Neuronal stem cell (in vitro differentiated cells): ENCODE results near the gene DDI2.
"Not testable (repeated sequence)": the region's sequence is repeated elsewhere in the genome, so short reads cannot be mapped to it uniquely, and the experiment has no call there.

ENCODE experiments used
- DNase-seq: peaks from one replicate; pipeline ENCODE4 v3.0.0-alpha.2; 2013; ENCODE audit warnings: low spot score
- H2AFZ ChIP-seq: one replicate; pipeline ENCODE4 v1.6.1; 2013; ENCODE audit warnings: mild to moderate bottlenecking, low read length, inconsistent platforms
- H2AK5ac ChIP-seq: 2 replicates; pipeline ENCODE4 v1.6.1; 2013; ENCODE audit warnings: low read depth, mild to moderate bottlenecking, inconsistent platforms, low read length, moderate library complexity, mixed read lengths
- H2BK120ac ChIP-seq: 2 replicates; pipeline ENCODE4 v1.6.1; 2013; ENCODE audit warnings: low read depth, mild to moderate bottlenecking, inconsistent platforms, low read length, moderate library complexity, mixed read lengths
- H2BK12ac ChIP-seq: one replicate; pipeline ENCODE4 v1.6.1; 2013; ENCODE audit warnings: low read length, inconsistent platforms
- H2BK15ac ChIP-seq: 2 replicates; pipeline ENCODE4 v1.6.1; 2013; ENCODE audit warnings: mild to moderate bottlenecking, low read length, inconsistent platforms, mixed read lengths
- H2BK5ac ChIP-seq: one replicate; pipeline ENCODE4 v1.6.1; 2013; ENCODE audit warnings: inconsistent platforms, mild to moderate bottlenecking, low read length, moderate library complexity
- H3K14ac ChIP-seq: one replicate; pipeline ENCODE4 v1.6.1; 2013; ENCODE audit warnings: low read length, inconsistent platforms
- H3K18ac ChIP-seq: 2 replicates; pipeline ENCODE4 v1.6.1; 2013; ENCODE audit warnings: low read length, inconsistent platforms
- H3K23ac ChIP-seq: 2 replicates; pipeline ENCODE4 v1.6.1; 2013; ENCODE audit warnings: low read depth, mild to moderate bottlenecking, mixed read lengths, low read length, inconsistent platforms; ENCODE audit not compliant: poor library complexity
- H3K27ac ChIP-seq: replicated peaks from 3 replicates; pipeline ENCODE4 v1.5.1; 2013; ENCODE audit warnings: low read length, inconsistent platforms
- H3K27me3 ChIP-seq, 3 experiments: 2 replicates each; pipeline ENCODE4 v1.6.1; 2013; ENCODE audit warnings: low read length in 3 of 3, mild to moderate bottlenecking in 2 of 3, inconsistent platforms in 1 of 3, low read depth in 1 of 3, mixed read lengths in 1 of 3, moderate library complexity in 1 of 3; ENCODE audit not compliant: control insufficient read depth in 3 of 3, insufficient read depth in 3 of 3
- H3K36me3 ChIP-seq, 2 donors: replicated peaks in 1 of 2; 2 replicates each; pipeline ENCODE4 v1.6.1; 2013; ENCODE audit warnings: low read length in 2 of 2; ENCODE audit not compliant: control insufficient read depth in 2 of 2, insufficient read depth in 2 of 2
- H3K4ac ChIP-seq: 2 replicates; pipeline ENCODE4 v1.6.1; 2013; ENCODE audit warnings: inconsistent platforms, mild to moderate bottlenecking, low read length, moderate library complexity
- H3K4me1 ChIP-seq, 2 donors: 1 replicate in 1 of 2; 2 replicates in 1 of 2; pipeline ENCODE4 v1.6.1; 2013; ENCODE audit warnings: low read length in 2 of 2, low read depth in 1 of 2; ENCODE audit not compliant: control insufficient read depth in 2 of 2, insufficient read depth in 1 of 2
- H3K4me2 ChIP-seq: one replicate; pipeline ENCODE4 v1.6.1; 2013; ENCODE audit warnings: mild to moderate bottlenecking, low read length, inconsistent platforms; ENCODE audit not compliant: insufficient read depth, poor library complexity, severe bottlenecking
- H3K4me3 ChIP-seq, 2 donors: 2 replicates each; pipeline ENCODE4 v1.5.1; 2013; ENCODE audit warnings: low read length in 2 of 2, mild to moderate bottlenecking in 2 of 2, inconsistent platforms in 1 of 2, moderate library complexity in 1 of 2
- H3K79me1 ChIP-seq: one replicate; pipeline ENCODE4 v1.6.1; 2013; ENCODE audit warnings: low read depth, mild to moderate bottlenecking, inconsistent platforms, low read length, moderate library complexity
- H3K9ac ChIP-seq: one replicate; pipeline ENCODE4 v1.6.1; 2013; ENCODE audit warnings: mild to moderate bottlenecking, low read depth, low read length, inconsistent platforms; ENCODE audit not compliant: poor library complexity
- H3K9me3 ChIP-seq, 2 donors: replicated peaks in 1 of 2; 2 replicates each; pipeline versions ENCODE3 to v1.6.1; 2013; ENCODE audit warnings: low read length in 2 of 2, mild to moderate bottlenecking in 2 of 2, inconsistent platforms in 1 of 2, low read depth in 1 of 2, mixed read lengths in 1 of 2, moderate library complexity in 1 of 2; ENCODE audit not compliant: control insufficient read depth in 2 of 2, insufficient read depth in 1 of 2
- H4K8ac ChIP-seq: one replicate; pipeline ENCODE4 v1.6.1; 2013; ENCODE audit warnings: low read depth, mild to moderate bottlenecking, inconsistent platforms, low read length, moderate library complexity
- H4K91ac ChIP-seq: one replicate; pipeline ENCODE4 v1.6.1; 2013; ENCODE audit warnings: low read length, low read depth, mild to moderate bottlenecking, inconsistent platforms; ENCODE audit not compliant: poor library complexity
- WGBS, 2 donors: extraction: QIAGEN DNeasy Blood & Tissue Kit; methylation state at CpG; one replicate each; pipeline ENCODE4 v1.1.7; 2013; ENCODE audit warnings: missing lambda C conversion rate in 2 of 2, mixed read lengths in 1 of 2; ENCODE audit not compliant: insufficient read length in 2 of 2, insufficient replicate concordance in 1 of 2; ENCODE audit errors: extremely low coverage in 2 of 2; 5-methylcytosine and 5-hydroxymethylcytosine counted together

Gene DDI2

DNA sequence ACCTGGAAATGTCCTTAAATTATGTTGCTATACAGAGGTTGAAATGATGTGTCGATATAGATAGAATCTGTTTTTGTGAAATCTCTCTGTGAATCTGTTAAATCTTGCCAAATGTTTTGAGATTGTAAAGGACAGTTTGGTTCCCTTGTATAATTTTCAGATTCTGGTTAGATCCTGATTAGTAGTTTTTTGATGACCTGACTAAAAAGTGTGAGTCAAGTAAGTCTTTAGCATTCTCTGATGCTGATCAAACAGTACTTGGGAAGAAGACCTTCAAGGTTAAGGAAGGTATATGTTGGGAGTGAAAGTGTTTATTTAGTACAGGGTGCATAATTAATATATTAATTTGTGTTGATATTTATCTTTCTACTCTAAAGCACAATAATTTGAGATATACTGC lies 32.7 kb downstream of the DDI2 start:
- no peaks in the 10 kb centered on the region for H3K4me1 ChIP-seq
- H2AK5ac ChIP-seq = no peak overlapping the region
- no peaks in the 10 kb centered on the region for H3K27me3 ChIP-seq
- H3K4me3 ChIP-seq = no peak overlapping the region
- H3K23ac ChIP-seq = no peak overlapping the region
- no peak overlapping the region for H3K4ac ChIP-seq
- H2BK5ac ChIP-seq = no peak overlapping the region
- no peaks in the 10 kb centered on the region for H3K79me1 ChIP-seq
- H3K18ac ChIP-seq = no peak overlapping the region
- H2BK120ac ChIP-seq = no peak overlapping the region
- no peak overlapping the region for H3K14ac ChIP-seq
- WGBS, 2 donors = no CpG with 5 or more reads among the region's 1 CpG
- H3K4me2 ChIP-seq = no peak overlapping the region
- H3K27ac ChIP-seq = no peak overlapping the region
- no peak overlapping the region for H3K9ac ChIP-seq
- no peak for DNase-seq
- peaks cover 9 to 94% of the 10 kb centered on the region in 2 donors for H3K36me3 ChIP-seq
- no peaks in the 10 kb centered on the region for H3K9me3 ChIP-seq
- H4K91ac ChIP-seq = no peak overlapping the region
- H2AFZ ChIP-seq = no peak overlapping the region
- H2BK15ac ChIP-seq = no peak overlapping the region
- no peak overlapping the region for H4K8ac ChIP-seq
- H2BK12ac ChIP-seq = no peak overlapping the region

DNA sequence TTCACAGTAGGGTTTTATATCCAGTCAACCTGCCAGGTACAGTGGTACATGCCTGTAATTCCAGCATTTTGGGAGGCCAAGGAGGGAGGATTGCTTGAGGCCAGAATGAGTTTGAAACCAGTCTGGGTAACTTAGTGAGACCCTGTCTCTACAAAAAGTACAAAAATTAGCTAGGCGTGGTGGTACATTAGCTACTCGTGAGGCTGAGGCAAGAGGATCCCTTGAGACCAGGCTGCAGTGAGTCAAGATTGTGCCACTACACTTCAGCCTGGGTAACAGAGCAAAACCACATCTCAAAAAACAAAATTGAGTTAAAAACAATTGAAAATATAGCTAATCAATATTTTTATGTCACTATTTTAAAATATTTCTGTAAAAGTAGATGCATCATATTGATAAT lies 33.2 kb downstream of the DDI2 start:
- no CpG with 5 or more reads among the region's 2 CpGs for WGBS, 2 donors
- Histone ChIP-seq H3K23ac (no peak overlapping the region), H2BK15ac (no peak overlapping the region), H3K4me3 (no peak overlapping the region), H3K14ac (no peak overlapping the region), H3K36me3 (peaks cover 9 to 93% of the 10 kb centered on the region in 2 donors), H3K79me1 (no peaks in the 10 kb centered on the region), H3K27ac (no peak overlapping the region), H3K4ac (no peak overlapping the region), H3K9ac (no peak overlapping the region), H3K27me3 (no peaks in the 10 kb centered on the region), H2BK120ac (no peak overlapping the region), H4K91ac (no peak overlapping the region), H2AFZ (no peak overlapping the region), H3K9me3 (no peaks in the 10 kb centered on the region), H2AK5ac (no peak overlapping the region), H3K4me1 (no peaks in the 10 kb centered on the region), H2BK12ac (no peak overlapping the region), H2BK5ac (no peak overlapping the region), H3K18ac (no peak overlapping the region), H3K4me2 (no peak overlapping the region), H4K8ac (no peak overlapping the region)
- no peak for DNase-seq

- H3K4ac ChIP-seq, H3K4me2 ChIP-seq, H3K14ac ChIP-seq, DNase-seq, H2BK5ac ChIP-seq, H2BK120ac ChIP-seq, H3K4me3 ChIP-seq, H2BK12ac ChIP-seq, H3K9ac ChIP-seq, H4K8ac ChIP-seq, H3K27ac ChIP-seq, H2BK15ac ChIP-seq, H3K27me3 ChIP-seq, H3K79me1 ChIP-seq, H4K91ac ChIP-seq, H3K9me3 ChIP-seq, H3K23ac ChIP-seq, H2AFZ ChIP-seq, H2AK5ac ChIP-seq, H3K18ac ChIP-seq, H3K4me1 ChIP-seq: not testable (repeated sequence)
- H3K36me3 ChIP-seq = peaks cover 12 to 95% of the 10 kb centered on the region in 2 donors
- no CpG with 5 or more reads among the region's 6 CpGs for WGBS, 2 donors
These were observed 34.9 kb downstream of the DDI2 start for GRCh38 chr1:15652130-15652529.

DNA sequence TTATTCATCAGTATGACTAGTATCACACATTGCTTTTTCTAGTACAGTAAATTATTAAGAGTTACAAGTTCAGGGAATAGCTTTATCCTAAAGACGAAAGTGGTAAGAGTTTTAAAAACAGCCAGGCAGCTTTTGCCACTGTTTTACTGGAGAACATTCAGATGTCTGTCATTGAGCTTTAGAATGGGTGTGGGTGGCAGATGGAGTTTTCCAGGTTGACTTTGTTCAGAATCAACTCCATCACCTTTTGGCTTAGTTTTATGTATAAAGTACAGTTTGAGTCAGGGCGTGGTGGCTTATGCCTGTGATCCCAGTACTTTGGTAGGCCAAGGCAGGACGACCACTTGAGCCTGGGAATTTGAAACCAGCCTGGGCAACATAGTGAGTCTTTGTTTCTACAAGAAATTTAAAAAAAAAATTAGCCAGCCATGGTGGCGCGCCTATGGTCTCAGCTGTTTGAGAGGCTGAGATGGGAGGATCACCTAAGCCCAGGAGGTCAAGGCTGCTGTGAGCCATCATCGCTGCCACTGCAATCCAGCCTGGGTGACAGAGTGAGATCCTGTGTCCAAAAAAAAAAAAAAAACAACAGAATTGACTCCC lies 36.9 kb downstream of the DDI2 start:
- no peak overlapping the region for H4K91ac ChIP-seq
- H3K27ac ChIP-seq = no peak overlapping the region
- no peak overlapping the region for H3K4ac ChIP-seq
- H3K9ac ChIP-seq = peak overlapping the region; percentile 4
- no peaks in the 10 kb centered on the region for H3K4me1 ChIP-seq
- H3K14ac ChIP-seq = no peak overlapping the region
- H3K36me3 ChIP-seq = peaks cover 12 to 92% of the 10 kb centered on the region in 2 donors
- no peaks in the 10 kb centered on the region for H3K27me3 ChIP-seq
- H2BK5ac ChIP-seq = no peak overlapping the region
- H4K8ac ChIP-seq = no peak overlapping the region
- H3K4me3 ChIP-seq = no peak overlapping the region
- no peak overlapping the region for H2AFZ ChIP-seq
- WGBS, 2 donors = no CpG with 5 or more reads among the region's 6 CpGs
- no peaks in the 10 kb centered on the region for H3K79me1 ChIP-seq
- H3K23ac ChIP-seq = no peak overlapping the region
- DNase-seq = no peak
- no peaks in the 10 kb centered on the region for H3K9me3 ChIP-seq
- H2BK15ac ChIP-seq = no peak overlapping the region
- H3K18ac ChIP-seq = no peak overlapping the region
- H2BK120ac ChIP-seq = no peak overlapping the region
- no peak overlapping the region for H2AK5ac ChIP-seq
- no peak overlapping the region for H2BK12ac ChIP-seq
- H3K4me2 ChIP-seq = no peak overlapping the region
